Astrocyte (in vitro differentiated cells and primary cell): Measurements from ENCODE around the gene SARNP. TPM values are rescaled to one million over a fixed set of nuclear protein-coding genes. Genes with fewer than 3 reads are reported as not detected.

Experiments used
- DNase-seq: peaks from one replicate; pipeline ENCODE4 v3.0.0-alpha.2; 2010; ENCODE audit warnings: low read depth
- FAIRE-seq: peaks from 2 replicates; lab custom pipeline; 2011; peaks lifted over from hg19 to GRCh38; lab: Jason Lieb, UNC
- H2AFZ ChIP-seq: 2 replicates; pipeline ENCODE4 v1.6.0; 2012; ENCODE audit warnings: low read depth, low read length, inconsistent platforms
- H3K27ac ChIP-seq: 2 replicates; pipeline ENCODE4 v1.5.1; 2011; ENCODE audit warnings: low read depth, low read length, inconsistent platforms
- H3K27me3 ChIP-seq: 2 replicates; pipeline ENCODE4 v1.6.0; 2011; ENCODE audit warnings: low read length, inconsistent platforms; ENCODE audit not compliant: insufficient read depth
- H3K36me3 ChIP-seq: 2 replicates; pipeline ENCODE4 v1.5.1; 2011; ENCODE audit warnings: low read length, inconsistent platforms; ENCODE audit not compliant: insufficient read depth
- H3K4me1 ChIP-seq: 2 replicates; pipeline ENCODE4 v1.5.1; 2011; ENCODE audit warnings: low read length, inconsistent platforms; ENCODE audit not compliant: insufficient read depth
- H3K4me2 ChIP-seq: 2 replicates; pipeline ENCODE4 v1.6.0; 2012; ENCODE audit warnings: low read length, inconsistent platforms
- H3K4me3 ChIP-seq: 2 replicates; pipeline ENCODE4 v1.5.1; 2011; ENCODE audit warnings: low read depth, mild to moderate bottlenecking, low read length, inconsistent platforms; ENCODE audit not compliant: insufficient read depth
- H3K79me2 ChIP-seq: 2 replicates; pipeline ENCODE4 v1.6.0; 2012; ENCODE audit warnings: mild to moderate bottlenecking, low read length, inconsistent platforms; ENCODE audit not compliant: insufficient read depth
- H3K9ac ChIP-seq: 2 replicates; pipeline ENCODE4 v1.6.0; 2012; ENCODE audit warnings: mild to moderate bottlenecking, low read length, inconsistent platforms
- H3K9me3 ChIP-seq: 2 replicates; pipeline ENCODE4 v1.5.1; 2012; ENCODE audit warnings: low read depth, mild to moderate bottlenecking, low read length, inconsistent platforms; ENCODE audit not compliant: insufficient read depth
- H4K20me1 ChIP-seq: 2 replicates; pipeline ENCODE4 v1.6.0; 2012; ENCODE audit warnings: low read length, inconsistent platforms; ENCODE audit not compliant: insufficient read depth
- H3K27ac Mint-ChIP-seq: one replicate; pipeline ENCODE4 v1.8.0; 2021; ENCODE audit warnings: mild to moderate bottlenecking, mixed read lengths; ENCODE audit not compliant: unreplicated experiment
- H3K27me3 Mint-ChIP-seq: one replicate; pipeline ENCODE4 v1.8.0; 2021; ENCODE audit warnings: low read depth, mixed read lengths; ENCODE audit not compliant: unreplicated experiment
- H3K36me3 Mint-ChIP-seq: one replicate; pipeline ENCODE4 v1.8.0; 2021; ENCODE audit warnings: low read depth, mixed read lengths; ENCODE audit not compliant: unreplicated experiment
- H3K4me1 Mint-ChIP-seq: one replicate; pipeline ENCODE4 v1.8.0; 2021; ENCODE audit warnings: low read depth, mixed read lengths; ENCODE audit not compliant: unreplicated experiment
- H3K4me3 Mint-ChIP-seq: one replicate; pipeline ENCODE4 v1.8.0; 2021; ENCODE audit warnings: mild to moderate bottlenecking, moderate library complexity, mixed read lengths; ENCODE audit not compliant: unreplicated experiment
- H3K9me3 Mint-ChIP-seq: one replicate; pipeline ENCODE4 v1.8.0; 2021; ENCODE audit warnings: mild to moderate bottlenecking, mixed read lengths; ENCODE audit not compliant: unreplicated experiment
- CTCF ChIP-seq: IDR thresholded peaks from 2 replicates; pipeline ENCODE4 v1.5.1; 2011; ENCODE audit warnings: low read depth, mild to moderate bottlenecking, inconsistent platforms, low read length, moderate library complexity; ENCODE audit not compliant: insufficient read depth
- EZH2 ChIP-seq: IDR thresholded peaks from 2 replicates; pipeline ENCODE4 v1.6.1; 2012; ENCODE audit warnings: mild to moderate bottlenecking, low read length, inconsistent platforms; ENCODE audit not compliant: insufficient read depth
- total RNA-seq: library from RNA; stranded (reverse); gene quantifications from 2 replicates; pipeline ENCODE4 v1.2.1, GENCODE V29; 2021

Gene SARNP
- total RNA-seq, 1 donor from 2014 or later: 105 TPM

DNA sequence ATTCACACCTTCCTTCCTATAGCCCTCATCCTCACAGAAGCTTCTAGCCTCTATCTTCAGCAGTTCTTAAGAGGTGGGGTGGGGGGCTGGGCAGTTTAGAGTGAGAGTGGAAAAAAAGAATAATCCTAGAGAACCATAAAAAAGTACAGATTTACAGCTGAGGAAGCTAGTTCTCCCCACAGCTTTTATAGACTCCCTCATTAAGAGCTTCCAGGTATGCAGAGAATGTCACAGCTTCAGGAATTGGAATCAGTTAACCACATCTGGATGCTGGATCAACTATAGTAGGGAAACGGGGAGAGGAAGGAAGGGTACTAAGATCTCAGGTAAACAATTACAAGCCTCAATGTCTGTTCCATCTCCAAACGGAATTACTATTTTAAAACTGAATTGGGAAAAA, 62.3 kb downstream of the SARNP start:
- Mint-ChIP-seq H3K27ac (peak overlapping the region; percentile 9), H3K36me3 (peaks cover 24% of the 10 kb centered on the region), H3K4me3 (no peak overlapping the region), H3K27me3 (no peaks in the 10 kb centered on the region), H3K4me1 (peaks cover 16% of the 10 kb centered on the region), H3K9me3 (peaks cover 5% of the 10 kb centered on the region)
- no peak for TF ChIP-seq EZH2
- TF ChIP-seq CTCF: no peak
- H2AFZ ChIP-seq: no peak overlapping the region
- peaks cover 16% of the 10 kb centered on the region for H4K20me1 ChIP-seq
- no peak overlapping the region for H3K27ac ChIP-seq
- H3K9ac ChIP-seq: no peak overlapping the region
- no peaks in the 10 kb centered on the region for H3K9me3 ChIP-seq
- H3K4me2 ChIP-seq: no peak overlapping the region
- FAIRE-seq: no peak
- no peak overlapping the region for H3K4me3 ChIP-seq
- no peaks in the 10 kb centered on the region for H3K79me2 ChIP-seq
- no peaks in the 10 kb centered on the region for H3K4me1 ChIP-seq
- no peak for DNase-seq
- no peaks in the 10 kb centered on the region for H3K27me3 ChIP-seq
- peaks cover 53% of the 10 kb centered on the region for H3K36me3 ChIP-seq

- H3K4me1 Mint-ChIP-seq: peaks cover 16% of the 10 kb centered on the region
- Histone ChIP-seq H3K36me3 (peaks cover 21% of the 10 kb centered on the region), H3K79me2 (peaks cover 10% of the 10 kb centered on the region), H3K4me2 (no peak overlapping the region), H3K9ac (no peak overlapping the region), H4K20me1 (peaks cover 41% of the 10 kb centered on the region), H3K4me3 (no peak overlapping the region), H3K27me3 (no peaks in the 10 kb centered on the region), H3K4me1 (peaks cover 5% of the 10 kb centered on the region), H3K9me3 (no peaks in the 10 kb centered on the region), H3K27ac (no peak overlapping the region), H2AFZ (no peak overlapping the region)
- H3K36me3 Mint-ChIP-seq: peaks cover 12% of the 10 kb centered on the region
- no peak overlapping the region for H3K4me3 Mint-ChIP-seq
- DNase-seq (no peak), FAIRE-seq (no peak)
- no peaks in the 10 kb centered on the region for H3K27me3 Mint-ChIP-seq
- no peaks in the 10 kb centered on the region for H3K9me3 Mint-ChIP-seq
- no peak overlapping the region for H3K27ac Mint-ChIP-seq
- TF ChIP-seq EZH2 (no peak), CTCF (no peak)
These were observed 69.1 kb downstream of the SARNP start for GRCh38 chr12:55748230-55748993.

DNA sequence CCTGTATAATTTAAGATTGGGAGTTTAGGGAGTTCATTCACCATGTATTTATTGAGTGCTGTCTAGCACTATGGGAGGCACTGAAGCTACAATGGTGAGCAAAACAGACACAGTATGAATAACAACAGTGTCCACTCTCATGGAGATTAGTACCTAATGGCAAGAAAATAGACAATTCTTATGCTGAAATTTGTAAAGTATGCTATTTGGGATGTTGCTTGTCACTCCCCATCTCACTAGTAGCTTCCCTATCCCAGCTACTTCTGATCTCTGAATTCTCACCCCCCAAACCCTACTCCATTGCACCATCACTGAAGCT, 70.7 kb downstream of the SARNP start:
- H3K27me3 Mint-ChIP-seq: no peaks in the 10 kb centered on the region
- H3K27ac ChIP-seq: no peak overlapping the region
- peaks cover 10% of the 10 kb centered on the region for H3K79me2 ChIP-seq
- no peak overlapping the region for H3K27ac Mint-ChIP-seq
- FAIRE-seq: no peak
- no peaks in the 10 kb centered on the region for H3K9me3 Mint-ChIP-seq
- no peaks in the 10 kb centered on the region for H3K9me3 ChIP-seq
- H3K4me3 Mint-ChIP-seq: no peak overlapping the region
- no peak overlapping the region for H3K9ac ChIP-seq
- H4K20me1 ChIP-seq: peaks cover 41% of the 10 kb centered on the region
- TF ChIP-seq CTCF (no peak), EZH2 (no peak)
- H3K36me3 Mint-ChIP-seq: peaks cover 12% of the 10 kb centered on the region
- no peaks in the 10 kb centered on the region for H3K27me3 ChIP-seq
- peaks cover 19% of the 10 kb centered on the region for H3K4me1 Mint-ChIP-seq
- H3K4me2 ChIP-seq: no peak overlapping the region
- peaks cover 9% of the 10 kb centered on the region for H3K36me3 ChIP-seq
- no peak overlapping the region for H3K4me3 ChIP-seq
- H3K4me1 ChIP-seq: peaks cover 12% of the 10 kb centered on the region
- no peak for DNase-seq
- H2AFZ ChIP-seq: no peak overlapping the region
